Lower lobe of right lung (tissue), 2 donors: ENCODE measurements around the gene RNASEH2A. TPM values are rescaled to one million over a fixed set of nuclear protein-coding genes. Genes with fewer than 3 reads are reported as not detected.

Source experiments
- ATAC-seq, 2 donors: fragments of 200-7000 bp; cut with Tn5 transposase; one replicate each; pipeline ENCODE4 v1.9.1; 2020 to 2022; ENCODE audit warnings: mild to moderate bottlenecking in 2 of 2, moderate library complexity in 2 of 2
- DNase-seq: peaks from one replicate; pipeline ENCODE4 v3.0.0-alpha.2; 2020
- H3K27ac ChIP-seq: fragments of 200-600 bp; one replicate; pipeline ENCODE4 v1.8.0; 2022
- H3K27me3 ChIP-seq: fragments of 200-600 bp; one replicate; pipeline ENCODE4 v1.8.0; 2022; ENCODE audit warnings: low read depth
- H3K36me3 ChIP-seq: fragments of 200-600 bp; one replicate; pipeline ENCODE4 v1.8.0; 2022; ENCODE audit warnings: mild to moderate bottlenecking
- H3K4me1 ChIP-seq: fragments of 200-600 bp; one replicate; pipeline ENCODE4 v1.8.0; 2022
- H3K4me3 ChIP-seq: fragments of 200-600 bp; one replicate; pipeline ENCODE4 v1.8.0; 2022; ENCODE audit warnings: mild to moderate bottlenecking
- H3K9me3 ChIP-seq: fragments of 200-600 bp; one replicate; pipeline ENCODE4 v1.8.0; 2022
- intact Hi-C: fragments of 100-400 bp; cut with DNase I; formaldehyde crosslinking; loops from one replicate; pipeline ENCODE4 v1.11.0; 2022
- total RNA-seq: library from RNA; stranded (reverse); fragmentation: NEBNext Ultra II Directional; extraction: Animal tissue kit (Norgen Biotek cat#: 25700); gene quantifications from one replicate; pipeline ENCODE4 v1.2.1, GENCODE V29; 2021
- TF ChIP-seq, protein P1 (sequence below): fragments of 200-600 bp; IDR thresholded peaks from one replicate; pipeline ENCODE4 v1.8.0; 2022; ENCODE audit warnings: antibody characterized with exemption, mild to moderate bottlenecking
- donor health status: DM: no; HTN: yes; CAD: no; lungs with severe emphysema.

RNASEH2A gene
- total RNA-seq, 1 donor from 2014 or later = 10.9 TPM

DNA sequence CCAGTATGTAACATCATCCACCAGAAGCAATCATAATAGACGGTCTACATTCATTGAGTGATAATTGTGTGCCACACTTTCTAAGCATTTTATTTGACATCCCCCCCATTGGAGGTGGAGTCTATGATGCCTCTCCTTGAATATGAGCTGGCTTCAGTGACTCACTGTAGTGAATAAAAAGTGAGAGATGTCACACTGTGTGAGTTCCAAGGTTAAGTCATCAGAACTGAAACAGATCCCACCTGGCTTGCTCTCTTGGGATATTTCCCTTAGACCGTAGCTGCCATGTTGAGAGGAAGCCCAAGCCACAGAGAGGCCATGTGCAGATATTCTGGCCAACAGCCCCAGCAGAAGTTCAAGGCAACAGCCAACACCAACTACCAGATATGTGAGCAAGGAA, 15.4 kb downstream of the RNASEH2A start:
- DNase-seq (no peak), ATAC-seq (no peak)
- H3K4me3 ChIP-seq = no peak overlapping the region
- intact Hi-C loops = no loop called here
- no peak overlapping the region for H3K27ac ChIP-seq
- H3K27me3 ChIP-seq = peaks cover 37% of the 10 kb centered on the region
- TF ChIP-seq, protein P1, sequence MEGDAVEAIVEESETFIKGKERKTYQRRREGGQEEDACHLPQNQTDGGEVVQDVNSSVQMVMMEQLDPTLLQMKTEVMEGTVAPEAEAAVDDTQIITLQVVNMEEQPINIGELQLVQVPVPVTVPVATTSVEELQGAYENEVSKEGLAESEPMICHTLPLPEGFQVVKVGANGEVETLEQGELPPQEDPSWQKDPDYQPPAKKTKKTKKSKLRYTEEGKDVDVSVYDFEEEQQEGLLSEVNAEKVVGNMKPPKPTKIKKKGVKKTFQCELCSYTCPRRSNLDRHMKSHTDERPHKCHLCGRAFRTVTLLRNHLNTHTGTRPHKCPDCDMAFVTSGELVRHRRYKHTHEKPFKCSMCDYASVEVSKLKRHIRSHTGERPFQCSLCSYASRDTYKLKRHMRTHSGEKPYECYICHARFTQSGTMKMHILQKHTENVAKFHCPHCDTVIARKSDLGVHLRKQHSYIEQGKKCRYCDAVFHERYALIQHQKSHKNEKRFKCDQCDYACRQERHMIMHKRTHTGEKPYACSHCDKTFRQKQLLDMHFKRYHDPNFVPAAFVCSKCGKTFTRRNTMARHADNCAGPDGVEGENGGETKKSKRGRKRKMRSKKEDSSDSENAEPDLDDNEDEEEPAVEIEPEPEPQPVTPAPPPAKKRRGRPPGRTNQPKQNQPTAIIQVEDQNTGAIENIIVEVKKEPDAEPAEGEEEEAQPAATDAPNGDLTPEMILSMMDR = no peak
- H3K36me3 ChIP-seq = no peaks in the 10 kb centered on the region
- no peaks in the 10 kb centered on the region for H3K9me3 ChIP-seq
- H3K4me1 ChIP-seq = peaks cover 5% of the 10 kb centered on the region

DNA sequence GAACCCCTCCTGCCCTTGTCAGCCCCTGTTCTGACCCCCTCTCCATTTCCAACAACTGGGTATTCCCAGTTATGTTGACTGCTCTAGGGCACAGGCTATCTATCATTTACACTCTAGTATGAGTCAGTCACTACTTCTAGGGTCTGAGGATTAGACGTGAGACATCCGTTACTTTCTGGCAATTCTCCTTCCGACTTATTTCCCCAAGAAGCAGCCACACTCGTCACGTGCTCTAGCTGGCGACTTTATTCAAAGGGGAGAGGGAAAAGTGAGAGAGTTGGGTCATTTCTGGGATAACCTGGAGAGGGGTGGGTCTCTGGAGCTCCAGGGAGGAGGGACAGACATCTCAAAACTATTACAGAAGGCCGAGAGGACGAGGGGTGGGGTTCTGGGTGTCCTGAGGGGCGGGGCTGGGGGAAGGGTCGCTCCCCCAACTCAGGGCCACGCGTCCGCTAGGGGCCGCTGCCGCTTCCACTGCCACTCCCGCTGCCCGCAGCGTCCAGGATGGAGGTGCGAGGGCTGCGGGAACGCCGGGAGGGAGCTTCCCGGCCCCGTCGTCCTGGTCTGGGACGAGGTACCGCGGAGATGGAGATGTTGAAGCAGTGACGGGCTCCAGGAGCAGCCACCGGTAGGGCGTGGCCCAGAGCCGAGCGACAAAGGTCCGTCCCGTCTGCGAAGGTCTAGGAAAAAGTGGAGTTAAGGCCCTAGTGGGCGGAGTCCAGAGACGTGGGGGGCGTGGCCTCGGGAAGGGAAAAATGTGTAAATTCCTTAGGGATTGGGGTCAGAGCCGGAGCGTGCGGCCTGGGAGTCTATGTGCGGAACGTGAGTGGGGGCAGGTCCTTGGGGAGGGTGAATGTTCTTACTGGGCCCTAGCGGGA, 19.1 kb downstream of the RNASEH2A start:
- peaks cover 9% of the 10 kb centered on the region for H3K4me1 ChIP-seq
- ATAC-seq (peak; percentile 39 to 51), DNase-seq (no peak)
- H3K4me3 ChIP-seq = no peak overlapping the region
- intact Hi-C loops = no loop called here
- no peaks in the 10 kb centered on the region for H3K36me3 ChIP-seq
- no peaks in the 10 kb centered on the region for H3K9me3 ChIP-seq
- peaks cover 73% of the 10 kb centered on the region for H3K27me3 ChIP-seq
- no peak overlapping the region for H3K27ac ChIP-seq
- TF ChIP-seq, protein P1 = peak; percentile 42

DNA sequence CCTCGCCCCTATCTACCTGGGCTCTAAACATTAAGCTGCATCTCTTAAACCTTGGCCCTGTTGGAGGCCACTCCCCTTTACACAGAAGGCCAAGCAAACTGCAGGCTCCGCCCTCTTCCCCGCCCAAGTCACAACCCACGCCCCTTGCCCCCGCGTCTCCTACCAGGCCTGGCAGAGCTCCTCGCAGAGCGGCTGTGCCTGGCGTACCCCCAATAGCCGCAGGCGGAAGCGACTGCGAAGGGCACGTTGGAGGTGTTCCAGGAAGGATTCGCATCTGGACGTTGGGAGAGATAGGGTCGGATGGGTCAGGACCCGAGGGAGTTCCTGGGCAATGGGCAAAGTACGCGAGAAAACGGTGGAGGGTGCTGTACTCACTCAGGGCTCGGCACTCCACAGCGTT, 22.1 kb downstream of the RNASEH2A start:
- H3K4me3 ChIP-seq = no peak overlapping the region
- intact Hi-C loops = no loop called here
- H3K36me3 ChIP-seq = no peaks in the 10 kb centered on the region
- peaks cover 13% of the 10 kb centered on the region for H3K4me1 ChIP-seq
- DNase-seq (no peak), ATAC-seq (no peak)
- TF ChIP-seq, protein P1 = no peak
- H3K27me3 ChIP-seq = peaks cover 94% of the 10 kb centered on the region
- no peaks in the 10 kb centered on the region for H3K9me3 ChIP-seq
- H3K27ac ChIP-seq = no peak overlapping the region

DNA sequence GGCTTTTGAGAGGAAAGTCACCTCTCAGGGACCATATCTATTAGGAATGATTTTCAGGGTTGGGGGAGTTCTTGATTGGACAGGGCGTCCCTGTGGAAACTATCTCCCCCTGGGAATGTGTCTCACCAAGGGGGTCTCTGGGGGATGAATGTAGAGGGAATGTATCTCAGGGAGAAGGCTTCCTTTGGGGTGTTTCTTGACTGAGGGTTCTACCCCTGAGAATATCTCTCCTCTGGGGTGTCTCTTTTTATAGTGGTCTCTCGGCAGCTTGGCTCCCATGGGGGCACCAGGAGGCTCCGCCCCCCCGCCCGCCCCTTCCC, 27.0 kb downstream of the RNASEH2A start:
- Histone ChIP-seq H3K9me3 (no peaks in the 10 kb centered on the region), H3K4me3 (peak overlapping the region; percentile 47), H3K4me1 (peaks cover 15% of the 10 kb centered on the region), H3K27me3 (peaks cover 90% of the 10 kb centered on the region), H3K27ac (no peak overlapping the region), H3K36me3 (no peaks in the 10 kb centered on the region)
- TF ChIP-seq, protein P1 = no peak
- DNase-seq = no peak
- intact Hi-C loops = no loop called here
- ATAC-seq = no peak

DNA sequence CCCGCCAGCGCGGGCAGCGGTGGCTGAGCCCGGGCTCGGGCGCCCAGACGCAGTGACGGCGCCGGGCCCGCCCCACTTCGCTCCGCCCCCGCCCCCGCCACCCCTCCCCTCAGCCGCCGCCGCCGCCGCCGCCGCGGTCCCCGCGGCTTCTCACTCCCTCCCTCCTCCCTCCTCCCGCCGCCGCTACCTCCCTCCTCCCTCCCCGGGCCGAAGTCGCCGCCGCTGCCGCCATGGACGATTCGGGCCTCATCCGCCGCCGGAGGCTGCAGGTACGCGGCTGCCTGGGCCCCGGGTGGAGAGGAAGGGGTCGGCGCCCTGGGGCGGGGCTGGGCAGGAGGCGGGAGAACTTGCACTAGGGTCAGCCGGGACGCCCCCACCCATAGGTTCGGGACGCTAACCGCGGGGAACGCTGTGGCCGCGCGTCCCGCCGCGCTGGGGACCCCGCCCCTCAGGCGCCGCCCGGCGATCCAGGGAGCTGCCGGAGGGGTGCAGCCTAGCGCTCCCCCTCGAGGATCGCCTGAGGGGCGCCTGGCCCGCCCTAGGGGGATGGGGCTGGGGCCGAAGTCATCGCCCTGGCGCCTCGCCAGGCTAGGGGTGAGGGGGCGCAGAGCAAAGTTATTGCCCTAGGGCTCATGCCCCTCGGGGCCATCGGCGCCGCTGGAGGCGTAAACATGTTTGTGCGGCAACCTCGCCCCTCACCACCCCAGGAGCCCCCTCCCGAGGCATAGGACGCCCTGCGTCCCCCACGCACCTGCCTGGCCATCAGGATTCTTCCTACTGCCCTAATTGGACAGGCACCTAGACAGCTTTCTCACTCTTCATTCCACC, 27.6 kb downstream of the RNASEH2A start:
- H3K27ac ChIP-seq = no peak overlapping the region
- no peaks in the 10 kb centered on the region for H3K9me3 ChIP-seq
- TF ChIP-seq, protein P1 = no peak
- intact Hi-C loops = no loop called here
- peak overlapping the region; percentile 47 for H3K4me3 ChIP-seq
- no peaks in the 10 kb centered on the region for H3K36me3 ChIP-seq
- no peak for DNase-seq
- peak; percentile 2 to 35 for ATAC-seq
- peaks cover 90% of the 10 kb centered on the region for H3K27me3 ChIP-seq
- H3K4me1 ChIP-seq = peaks cover 18% of the 10 kb centered on the region
